ENCODE data around the gene ALG3.

ALG3 gene

DNA sequence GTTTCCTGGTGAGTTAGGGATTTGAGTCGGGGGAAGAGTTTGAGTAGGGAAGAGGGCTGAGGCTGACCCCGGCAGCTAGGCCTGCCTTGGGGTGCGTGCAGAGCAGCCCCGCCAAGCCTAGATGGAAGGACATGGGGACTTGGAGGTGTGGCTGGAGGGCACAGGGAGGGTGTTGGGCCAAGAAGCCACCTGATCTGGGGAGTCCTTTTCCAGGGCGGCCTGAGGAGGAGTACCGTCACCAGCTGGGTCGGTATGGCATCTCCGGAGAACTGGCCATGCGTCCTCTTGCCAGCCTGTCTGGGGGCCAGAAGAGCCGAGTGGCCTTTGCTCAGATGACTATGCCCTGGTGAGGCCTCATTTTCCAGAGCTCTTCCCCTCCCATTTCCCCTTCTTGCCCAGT, 55.9 kb downstream of the ALG3 start:
- no peak for DNase-seq
